GM12878 (cell line): ENCODE data around the gene SUPT3H. TPM values are rescaled to one million over a fixed set of nuclear protein-coding genes. Genes with fewer than 3 reads are reported as not detected.

ENCODE experiments used
- ATAC-seq: fragments of 200-7000 bp; cut with Tn5 transposase; 3 replicates; pipeline ENCODE4 v1.9.1; 2020; ENCODE audit warnings: mild to moderate bottlenecking, moderate library complexity
- BruUV-seq: library from RNA; stranded (reverse); fragments of 400-500 nt; replicated peaks from 2 replicates; lab custom pipeline; 2021; lab: Mats Ljungman, UMichigan
- CTCF ChIA-PET: fragments of 300-600 bp; sonication (Branson Sonifier 250); formaldehyde crosslinking; extraction: SDS; loops from one replicate; lab custom pipeline; 2021; ENCODE audit warnings: inconsistent platforms; lab: Yijun Ruan, JAX
- POLR2A ChIA-PET: fragments of 350-600 bp; formaldehyde crosslinking; extraction: SDS; loops from one replicate; lab custom pipeline; 2021; ENCODE audit warnings: inconsistent platforms; lab: Charles Lee
- RAD21 ChIA-PET: fragments of 300-600 bp; sonication (Branson Sonifier 250); formaldehyde crosslinking; loops from one replicate; lab custom pipeline; 2023; ENCODE audit warnings: antibody characterized with exemption; ENCODE audit not compliant: unreplicated experiment; lab: Charles Lee
- SMC1A ChIA-PET: fragments of 300-600 bp; sonication (Branson Sonifier 250); formaldehyde crosslinking; loops from one replicate; lab custom pipeline; 2023; ENCODE audit not compliant: unreplicated experiment, uncharacterized antibody; lab: Charles Lee
- DNase-seq: peaks from one replicate; pipeline ENCODE4 v3.0.0-alpha.2; 2011; ENCODE audit warnings: low read depth, low spot score
- FAIRE-seq: peaks from 3 replicates; lab custom pipeline; 2011; peaks lifted over from hg19 to GRCh38; lab: Jason Lieb, UNC
- H2AFZ ChIP-seq: 2 replicates; pipeline ENCODE4 v1.6.0; 2011; ENCODE audit warnings: low read depth, low read length, control low read depth; ENCODE audit not compliant: control insufficient read depth
- H3K27ac ChIP-seq: 2 replicates; pipeline ENCODE4 v1.5.1; 2011; ENCODE audit warnings: control low read depth; ENCODE audit not compliant: control insufficient read depth, insufficient read depth
- H3K27me3 ChIP-seq, 2 experiments: replicated peaks in 1 of 2; 2 replicates each; pipeline versions ENCODE4 v1.6.0 to v1.6.1; 2011; ENCODE audit warnings: low read length in 1 of 2; ENCODE audit not compliant: control insufficient read depth in 2 of 2, insufficient read depth in 2 of 2
- H3K36me3 ChIP-seq, 2 experiments: 2 replicates each; pipeline ENCODE4 v1.5.1; 2011; ENCODE audit warnings: low read length in 1 of 2; ENCODE audit not compliant: control insufficient read depth in 2 of 2, insufficient read depth in 2 of 2
- H3K4me1 ChIP-seq: 2 replicates; pipeline ENCODE4 v1.6.1; 2011; ENCODE audit warnings: mild to moderate bottlenecking, low read length, moderate library complexity, mixed read lengths; ENCODE audit not compliant: control insufficient read depth, insufficient read depth
- H3K4me2 ChIP-seq: 2 replicates; pipeline ENCODE4 v1.6.0; 2011; ENCODE audit warnings: control low read depth; ENCODE audit not compliant: control insufficient read depth, insufficient read depth
- H3K4me3 ChIP-seq: fragments of 200-600 bp; sonication (generic); 2 replicates; pipeline ENCODE4 v1.5.1; 2016
- H3K79me2 ChIP-seq: 2 replicates; pipeline ENCODE4 v1.6.0; 2011; ENCODE audit warnings: low read length; ENCODE audit not compliant: control insufficient read depth, insufficient read depth
- H3K9ac ChIP-seq: 2 replicates; pipeline ENCODE4 v1.8.0; 2011; ENCODE audit warnings: low read length, control low read depth, mixed read lengths; ENCODE audit not compliant: control insufficient read depth, insufficient read depth
- H3K9me3 ChIP-seq: replicated peaks from 3 replicates; pipeline ENCODE4 v1.5.1; 2011; ENCODE audit warnings: mild to moderate bottlenecking, low read length; ENCODE audit not compliant: control insufficient read depth, insufficient read depth
- H4K20me1 ChIP-seq: 2 replicates; pipeline ENCODE4 v1.6.0; 2011; ENCODE audit not compliant: control insufficient read depth, insufficient read depth
- CHD1 ChIP-seq: IDR thresholded peaks from 2 replicates; pipeline ENCODE4 v1.6.1; 2012; ENCODE audit warnings: low read depth, low read length, improper control_type of control experiment
- E2F8 ChIP-seq: fragments of 450-650 bp; IDR thresholded peaks from 2 replicates; pipeline ENCODE4 v1.6.1; 2018; ENCODE audit warnings: mild to moderate bottlenecking, low read depth, moderate library complexity; ENCODE audit not compliant: partially characterized antibody
- HCFC1 ChIP-seq: fragments of 150-350 bp; IDR thresholded peaks from 2 replicates; pipeline ENCODE4 v1.6.1; 2014; ENCODE audit warnings: low read length
- IRF5 ChIP-seq: fragments of 450-650 bp; IDR thresholded peaks from 2 replicates; pipeline ENCODE4 v1.6.1; 2017; ENCODE audit warnings: borderline replicate concordance
- WGBS: methylation state at CpG from one replicate; pipeline ENCODE4 v1.1.6; 2016; ENCODE audit warnings: low lambda C conversion rate; ENCODE audit not compliant: insufficient replicate concordance, insufficient coverage; ENCODE audit errors: missing lambda C conversion rate; 5-methylcytosine and 5-hydroxymethylcytosine counted together
- in situ Hi-C: fragments of 300-500 bp; cut with MboI; formaldehyde crosslinking; loops from 9 replicates; pipeline ENCODE4 v1.14.3; 2018; ENCODE audit warnings: mixed read lengths
- intact Hi-C: fragments of 100-400 bp; cut with micrococcal nuclease; formaldehyde crosslinking; loops from one replicate; pipeline ENCODE4 v1.14.2; 2022; ENCODE audit not compliant: unreplicated experiment
- polyA plus RNA-seq, 11 experiments: library from polyadenylated mRNA; depleted of rRNA in 4 of 11; unstranded in 6 of 11; stranded (reverse) in 5 of 11; fragments of >200 nt; fragmentation: Nextera tagmentation in 4 of 11; fragmentation: Illumina TruSeq in 1 of 11; extraction: Ambion mirVana in 4 of 11; extraction: Trizol in 1 of 11; gene quantifications; 1 replicate in 1 of 11; 2 replicates in 10 of 11; pipeline versions ENCODE4 v1.2.1 to v1.2.3, GENCODE V29; 2011 to 2016; ENCODE audit warnings: inconsistent platforms in 2 of 11, missing spikeins in 2 of 11, low read depth in 1 of 11
- total RNA-seq, 4 experiments: library from RNA; depleted of rRNA in 3 of 4; stranded (reverse); fragments of >200 nt in 3 of 4; fragmentation: Illumina TruSeq in 1 of 4; extraction: Trizol in 1 of 4; gene quantifications; 2 replicates each; pipeline versions ENCODE4 v1.2.1 to v1.2.3, GENCODE V29; 2013 to 2021

The SUPT3H gene
- total and polyA plus RNA-seq, 10 of the 15 experiments (the other 5 are each of a cell fraction or from before 2014, with no cell fraction given) = 0.51 to 3.7 (median 2.0) TPM

GRCh38 chr6:44795326-44795725, 582.4 kb downstream of the SUPT3H start:
- WGBS = 56% methylated on average over 7 of the region's 7 CpGs
- RAD21 ChIA-PET = no interaction called here

More at GRCh38 chr6:44795326-44795725, 582.4 kb downstream of the SUPT3H start:
- ATAC-seq = no peak
- no TSS peak for BruUV-seq
- POLR2A ChIA-PET = no interaction called here
- in situ Hi-C loops (no loop called here), intact Hi-C loops (no loop called here)
- Histone ChIP-seq H3K27ac (no peak overlapping the region), H2AFZ (no peak overlapping the region), H3K9ac (no peak overlapping the region), H3K4me2 (no peak overlapping the region), H3K9me3 (no peaks in the 10 kb centered on the region; the same call in 2 of the 3 replicates), H3K4me1 (no peaks in the 10 kb centered on the region), H3K79me2 (no peaks in the 10 kb centered on the region), H3K36me3 (no peaks in the 10 kb centered on the region), H3K27me3 (no peaks in the 10 kb centered on the region; a peak in 1 of 4 replicates), H3K4me3 (no peak overlapping the region), H4K20me1 (no peaks in the 10 kb centered on the region)
- TF ChIP-seq IRF5 (no peak), HCFC1 (no peak), CHD1 (no peak), E2F8 (no peak)
- CTCF ChIA-PET = no interaction called here
- SMC1A ChIA-PET = no interaction called here
- DNase-seq = no peak
- FAIRE-seq = no peak
